KMS-11 (cell line): ENCODE data around the gene CD200R1L.

Experiments
- H2AFZ ChIP-seq: fragments of 200-600 bp; sonication (generic); 2 replicates; pipeline ENCODE4 v1.6.1; 2016; ENCODE audit warnings: antibody characterized with exemption, mixed run types, low read depth
- H3K27ac ChIP-seq: fragments of 200-600 bp; sonication (generic); 2 replicates; pipeline ENCODE4 v1.6.1; 2016; ENCODE audit warnings: mild to moderate bottlenecking, mixed run types
- H3K27me3 ChIP-seq: fragments of 200-600 bp; sonication (generic); 2 replicates; pipeline ENCODE4 v1.6.1; 2017; ENCODE audit warnings: mild to moderate bottlenecking, low read depth, mixed run types, moderate library complexity; ENCODE audit not compliant: insufficient read depth
- H3K36me3 ChIP-seq: fragments of 200-600 bp; sonication (generic); 2 replicates; pipeline ENCODE4 v1.6.1; 2017; ENCODE audit warnings: mild to moderate bottlenecking, mixed run types; ENCODE audit not compliant: insufficient read depth
- H3K4me1 ChIP-seq: fragments of 200-600 bp; sonication (generic); 2 replicates; pipeline ENCODE4 v1.6.1; 2016; ENCODE audit warnings: mild to moderate bottlenecking, low read depth, mixed run types; ENCODE audit not compliant: poor library complexity, severe bottlenecking
- H3K4me2 ChIP-seq: fragments of 200-600 bp; sonication (generic); 2 replicates; pipeline ENCODE4 v1.7.0; 2016; ENCODE audit warnings: mild to moderate bottlenecking, mixed run types
- H3K4me3 ChIP-seq: fragments of 200-600 bp; sonication (generic); IDR thresholded peaks from 2 replicates; pipeline ENCODE4 v1.6.1; 2017; ENCODE audit warnings: low read depth, low read length, mixed read lengths; ENCODE audit not compliant: insufficient read depth
- H3K79me2 ChIP-seq: fragments of 200-600 bp; sonication (generic); 2 replicates; pipeline ENCODE4 v1.6.1; 2016; ENCODE audit warnings: low read depth, mixed run types; ENCODE audit not compliant: insufficient read depth
- H3K9ac ChIP-seq: fragments of 200-600 bp; sonication (generic); 2 replicates; pipeline ENCODE4 v1.6.1; 2016; ENCODE audit warnings: mild to moderate bottlenecking, mixed run types
- H4K20me1 ChIP-seq: fragments of 200-600 bp; sonication (generic); 2 replicates; pipeline ENCODE4 v1.6.1; 2016; ENCODE audit warnings: mild to moderate bottlenecking, mixed run types; ENCODE audit not compliant: insufficient read depth
- CTCF ChIP-seq: fragments of 200-600 bp; sonication (generic); conservative IDR thresholded peaks from 2 replicates; pipeline ENCODE4 v1.6.1; 2017; ENCODE audit warnings: low read depth, mild to moderate bottlenecking, antibody characterized with exemption, low read length, moderate library complexity, mixed read lengths

CD200R1L gene

GRCh38 chr3:112793326-112794081, 53.2 kb downstream of the CD200R1L start:
- H3K36me3 ChIP-seq: no peaks in the 10 kb centered on the region
- no peak overlapping the region for H3K27ac ChIP-seq
- no peak overlapping the region for H3K4me3 ChIP-seq
- no peaks in the 10 kb centered on the region for H4K20me1 ChIP-seq
- H3K4me2 ChIP-seq: no peak overlapping the region
- H3K4me1 ChIP-seq: no peaks in the 10 kb centered on the region
- TF ChIP-seq CTCF: no peak
- H3K79me2 ChIP-seq: no peaks in the 10 kb centered on the region
- no peak overlapping the region for H3K9ac ChIP-seq
- H2AFZ ChIP-seq: no peak overlapping the region
- no peaks in the 10 kb centered on the region for H3K27me3 ChIP-seq

- Histone ChIP-seq H4K20me1 (no peaks in the 10 kb centered on the region), H3K4me2 (no peak overlapping the region), H2AFZ (no peak overlapping the region), H3K9ac (no peak overlapping the region), H3K36me3 (no peaks in the 10 kb centered on the region), H3K4me3 (no peak overlapping the region), H3K79me2 (no peaks in the 10 kb centered on the region), H3K27ac (no peak overlapping the region), H3K4me1 (no peaks in the 10 kb centered on the region), H3K27me3 (no peaks in the 10 kb centered on the region)
- no peak for TF ChIP-seq CTCF
Measured at GRCh38 chr3:112791736-112792135, 54.9 kb downstream of the CD200R1L start.

GRCh38 chr3:112789787-112790186, 56.9 kb downstream of the CD200R1L start:
- Histone ChIP-seq H3K4me1 (no peaks in the 10 kb centered on the region), H3K9ac (no peak overlapping the region), H3K4me3 (no peak overlapping the region), H2AFZ (no peak overlapping the region), H3K4me2 (no peak overlapping the region), H3K27me3 (no peaks in the 10 kb centered on the region), H3K79me2 (no peaks in the 10 kb centered on the region), H4K20me1 (no peaks in the 10 kb centered on the region), H3K27ac (no peak overlapping the region), H3K36me3 (no peaks in the 10 kb centered on the region)
- TF ChIP-seq CTCF: no peak

- Histone ChIP-seq H2AFZ (no peak overlapping the region), H3K4me1 (no peaks in the 10 kb centered on the region), H3K4me2 (no peak overlapping the region), H3K36me3 (no peaks in the 10 kb centered on the region), H3K9ac (no peak overlapping the region), H3K27ac (no peak overlapping the region), H3K4me3 (no peak overlapping the region), H4K20me1 (no peaks in the 10 kb centered on the region), H3K27me3 (no peaks in the 10 kb centered on the region), H3K79me2 (no peaks in the 10 kb centered on the region)
- TF ChIP-seq CTCF: no peak
Measured at GRCh38 chr3:112786881-112787579, 59.6 kb downstream of the CD200R1L start.
